ENCODE data around the gene NBL1.

Gene NBL1, protein sequence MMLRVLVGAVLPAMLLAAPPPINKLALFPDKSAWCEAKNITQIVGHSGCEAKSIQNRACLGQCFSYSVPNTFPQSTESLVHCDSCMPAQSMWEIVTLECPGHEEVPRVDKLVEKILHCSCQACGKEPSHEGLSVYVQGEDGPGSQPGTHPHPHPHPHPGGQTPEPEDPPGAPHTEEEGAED

DNA sequence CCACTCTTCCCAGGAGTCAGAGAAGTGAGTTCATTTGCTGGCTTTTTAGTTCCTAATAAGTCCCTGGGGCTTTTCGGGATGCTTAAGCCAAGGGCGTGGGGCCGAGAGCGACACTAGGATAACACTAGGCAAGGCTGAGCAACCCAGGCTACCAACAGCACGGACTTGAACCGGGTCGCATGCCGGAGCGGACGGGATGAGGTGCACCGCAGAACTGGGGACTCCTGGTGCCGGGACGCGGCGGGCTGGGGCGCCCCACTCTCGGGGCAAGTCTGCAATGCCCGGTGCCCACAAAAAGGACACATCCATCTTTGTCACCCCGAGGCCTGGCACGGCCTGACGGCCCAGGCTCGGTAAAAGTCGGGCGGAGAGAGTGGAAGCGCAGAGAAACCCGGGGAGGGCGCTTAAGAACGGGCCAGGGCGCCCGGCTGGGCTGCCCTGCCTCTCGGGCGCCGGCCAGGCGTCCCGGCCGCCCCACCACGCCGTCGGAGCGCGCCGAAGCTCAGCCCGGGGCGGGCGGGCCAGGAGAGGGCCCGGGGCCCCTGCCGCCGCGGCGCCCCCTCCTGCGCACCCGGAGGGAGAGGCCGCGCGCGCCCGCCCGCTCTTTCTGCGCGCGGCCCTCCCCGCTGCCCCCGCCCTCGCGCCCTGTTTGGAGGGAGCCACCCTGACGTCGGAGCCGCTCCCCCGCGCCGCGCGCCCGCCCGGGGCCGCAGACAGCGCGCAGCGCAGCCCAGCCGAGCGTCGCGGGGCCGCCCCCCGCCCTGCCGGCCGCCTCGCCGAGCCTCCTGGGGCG is at the start of gene NBL1:
Gene NBL1, plus strand, starts transcription at position 710 of the 793 bp plus-strand sequence. CDS start 10,720 bp downstream, outside the sequence.
- peak in 4 of 14 donors; percentile 9 to 65 (median 17) for DNase-seq

DNA sequence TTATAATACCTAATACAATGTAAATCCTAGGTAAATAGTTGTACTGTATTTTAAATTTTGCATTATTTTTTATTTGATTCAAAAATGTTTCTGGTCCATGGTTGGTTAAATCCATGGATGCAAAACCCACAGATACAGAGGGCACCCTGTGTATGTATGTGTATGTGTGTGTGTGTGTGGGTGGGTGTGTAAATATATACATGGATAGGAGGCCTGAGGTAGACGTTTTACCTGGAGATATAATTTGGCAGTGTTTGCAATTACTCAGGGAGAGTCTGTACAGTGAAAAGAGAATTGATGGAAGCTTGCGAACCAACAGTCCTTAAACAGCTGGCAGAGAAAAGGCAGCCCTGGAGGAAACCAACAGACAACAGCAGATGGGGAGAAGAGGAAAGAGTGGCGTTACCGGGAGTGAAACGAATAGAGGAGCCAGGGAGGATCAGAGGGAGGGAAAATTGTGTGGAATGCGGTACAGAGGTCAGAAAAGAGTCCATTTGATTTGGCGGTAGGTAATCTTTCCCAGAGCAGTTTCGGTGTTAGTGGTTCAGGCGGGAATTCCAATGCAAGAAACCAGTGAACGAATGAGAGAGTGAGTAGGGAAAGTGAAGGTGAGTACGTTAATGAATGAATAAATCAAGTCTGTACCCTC is 47.9 kb upstream of the NBL1 start:
- DNase-seq, result peak in 2 of 14 donors; percentile 27

DNA sequence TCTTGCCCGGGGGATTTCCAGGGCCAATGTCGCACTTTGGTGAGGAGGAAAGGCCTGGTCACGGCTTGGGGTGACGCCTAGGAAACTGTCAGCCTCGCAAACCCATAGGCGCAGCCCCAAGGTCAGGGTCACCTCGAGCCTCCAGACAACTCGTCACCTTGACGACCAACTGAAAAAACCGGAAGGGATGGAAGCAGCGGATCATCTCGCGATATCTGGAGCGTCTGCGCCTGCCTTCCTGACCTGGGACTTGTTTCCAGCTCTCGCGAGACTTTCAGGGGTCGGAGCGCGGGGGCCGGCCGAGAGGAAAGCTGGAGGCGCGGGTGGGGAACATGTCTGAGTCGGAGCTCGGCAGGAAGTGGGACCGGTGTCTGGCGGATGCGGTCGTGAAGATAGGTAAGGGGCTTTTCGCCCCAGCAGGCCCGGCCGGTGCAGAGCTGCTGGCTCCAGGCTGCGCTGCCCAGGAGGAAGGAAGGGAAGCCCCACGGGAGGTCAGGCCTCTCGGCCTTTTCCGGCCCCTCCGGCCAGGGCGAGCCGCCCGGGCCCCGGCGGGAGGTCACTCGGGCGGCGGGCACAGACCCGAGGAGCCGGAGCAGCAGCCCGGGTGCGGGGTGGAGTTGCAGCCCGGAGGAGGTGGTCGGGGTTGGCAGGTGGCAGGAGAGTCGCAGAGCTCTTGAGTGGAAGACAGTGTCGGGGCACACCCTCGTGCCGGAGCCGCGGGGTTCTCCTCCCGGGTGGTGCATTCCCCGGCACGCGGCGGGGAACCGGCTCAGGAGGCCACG is 47.2 kb upstream of the NBL1 start:
- DNase-seq, result peak; percentile 54 to 96 (median 88)

DNA sequence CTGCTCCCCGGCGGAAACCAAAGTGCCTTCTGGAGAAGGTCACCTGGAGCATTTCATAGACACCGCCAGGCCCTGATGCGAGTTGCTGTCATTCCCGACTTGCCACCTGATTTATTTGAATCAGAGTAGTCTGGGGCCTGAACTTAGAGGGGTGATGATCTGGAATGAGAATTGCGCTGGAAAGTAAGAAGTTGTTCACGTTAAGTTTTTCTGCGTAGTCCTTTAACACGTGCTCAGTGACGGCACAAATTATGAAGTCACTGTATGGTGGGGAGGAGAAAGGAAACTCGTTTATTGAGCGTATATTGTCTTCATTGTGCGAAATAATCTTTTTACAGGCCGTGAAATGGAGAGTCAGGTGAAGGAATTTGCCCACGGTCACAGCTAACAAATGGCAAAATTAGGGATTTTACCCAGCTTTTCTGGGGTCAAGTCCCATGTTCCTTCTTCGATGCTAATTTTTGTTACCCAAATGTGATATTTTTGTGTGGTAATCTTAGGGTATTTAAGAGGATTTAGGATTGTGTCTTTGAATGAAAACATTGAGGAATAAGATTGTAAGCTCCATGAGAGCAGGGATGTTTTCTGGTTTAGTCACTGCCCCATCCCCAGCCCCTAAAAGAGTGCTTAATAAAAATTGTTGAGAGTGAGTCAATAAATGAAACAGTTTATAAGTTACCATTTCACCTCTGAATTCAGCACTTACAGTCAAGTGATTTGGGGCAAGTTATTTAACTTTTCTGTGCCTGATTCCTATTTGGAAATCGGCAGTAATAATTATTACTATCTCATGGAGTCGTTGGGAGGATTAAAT is 46.4 kb upstream of the NBL1 start:
- DNase-seq, result no peak

DNA sequence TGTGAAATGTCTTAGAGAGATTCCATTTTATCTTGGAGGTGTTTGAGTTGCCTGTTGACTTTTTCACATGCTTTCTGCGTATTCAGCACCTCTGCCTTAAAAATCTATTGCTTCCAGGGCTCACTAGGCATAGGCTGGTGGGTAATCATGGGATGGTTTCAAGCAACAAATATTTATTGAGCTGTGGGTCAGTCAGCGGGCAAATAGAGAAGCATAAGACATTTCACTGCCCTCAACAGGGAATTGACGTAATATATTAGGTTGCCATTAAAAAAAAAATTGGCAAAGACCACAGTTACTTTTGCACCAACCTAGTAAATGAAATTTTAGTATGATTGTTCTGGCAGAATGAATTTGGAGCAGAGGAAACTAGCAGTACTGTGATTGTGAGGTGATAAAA is 44.3 kb upstream of the NBL1 start:
- no peak for DNase-seq

DNA sequence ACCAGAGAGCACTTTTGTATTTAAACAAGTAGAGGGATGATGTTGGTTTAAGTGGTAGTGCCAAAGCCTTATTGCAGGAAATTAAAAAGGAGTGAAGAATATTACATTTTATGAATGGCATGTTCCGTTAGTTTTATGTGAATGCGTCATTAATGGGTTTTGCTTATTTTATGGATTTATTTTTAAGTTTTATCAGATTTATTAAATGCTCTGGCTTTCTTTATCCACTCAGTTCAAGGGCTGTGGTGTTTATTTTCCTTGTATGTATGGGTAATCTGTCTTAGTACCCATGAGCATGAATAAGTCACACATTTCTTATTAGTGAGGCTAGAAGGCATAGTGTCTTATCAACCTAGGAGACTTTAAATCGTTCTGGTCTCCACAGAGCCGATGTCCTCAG is 41.6 kb upstream of the NBL1 start:
- no peak for DNase-seq

DNA sequence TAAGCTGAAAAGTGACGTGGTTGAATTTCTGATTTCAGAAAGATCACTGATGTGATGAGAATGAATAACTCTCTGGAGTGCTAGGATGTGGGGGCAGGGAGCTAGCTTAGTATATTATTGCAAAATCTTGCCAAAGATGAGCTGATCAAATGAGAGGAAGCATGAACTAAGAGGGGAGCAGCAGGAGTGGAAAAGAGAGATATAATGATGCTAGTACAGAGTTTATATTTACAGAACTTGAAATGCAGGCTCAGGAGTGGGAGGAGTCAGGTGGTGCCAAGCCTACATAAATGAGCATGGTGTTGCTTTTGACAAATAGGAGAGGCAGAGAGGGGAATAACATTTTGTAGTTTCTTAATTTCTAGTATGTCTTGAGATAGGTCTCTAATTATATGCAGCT is 38.1 kb upstream of the NBL1 start:
- DNase-seq, result no peak

DNA sequence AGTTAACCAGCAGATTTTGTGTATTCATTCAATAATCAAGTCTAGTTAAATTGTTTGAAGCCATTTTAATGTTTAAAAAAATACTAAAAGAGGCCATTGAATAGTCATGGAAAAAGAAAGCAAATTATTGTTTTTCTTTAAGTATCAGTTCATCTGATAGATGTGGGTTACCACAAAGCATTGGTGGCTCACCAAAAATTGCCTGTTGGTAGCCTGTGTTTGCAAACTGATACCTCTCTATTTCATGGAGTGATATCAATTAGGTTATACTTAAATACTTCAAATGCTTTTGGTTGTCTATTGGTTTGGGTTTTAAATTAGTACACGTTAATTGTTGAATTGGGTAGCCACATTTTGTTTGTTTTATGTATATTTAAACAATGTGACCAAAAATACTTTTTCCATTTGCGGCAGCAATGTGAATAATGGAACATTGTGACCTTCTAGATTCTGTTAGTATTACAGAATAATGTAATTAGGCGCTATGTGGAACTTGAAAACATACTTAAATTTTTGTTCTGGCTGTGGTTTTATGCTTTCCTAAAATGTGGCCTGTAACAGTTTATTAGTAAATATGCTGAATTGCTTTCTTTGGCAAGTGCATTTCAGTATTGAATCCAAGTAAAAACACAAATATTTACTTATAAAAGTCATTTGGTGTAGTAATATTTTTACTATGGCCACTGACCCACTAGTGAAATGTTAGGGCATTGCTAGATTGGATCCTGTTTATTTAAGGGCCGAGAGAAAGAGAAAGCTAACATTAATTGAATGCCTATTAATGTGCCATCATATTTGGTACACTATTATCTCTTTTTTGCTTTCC is 37.1 kb upstream of the NBL1 start:
- DNase-seq, result no peak

DNA sequence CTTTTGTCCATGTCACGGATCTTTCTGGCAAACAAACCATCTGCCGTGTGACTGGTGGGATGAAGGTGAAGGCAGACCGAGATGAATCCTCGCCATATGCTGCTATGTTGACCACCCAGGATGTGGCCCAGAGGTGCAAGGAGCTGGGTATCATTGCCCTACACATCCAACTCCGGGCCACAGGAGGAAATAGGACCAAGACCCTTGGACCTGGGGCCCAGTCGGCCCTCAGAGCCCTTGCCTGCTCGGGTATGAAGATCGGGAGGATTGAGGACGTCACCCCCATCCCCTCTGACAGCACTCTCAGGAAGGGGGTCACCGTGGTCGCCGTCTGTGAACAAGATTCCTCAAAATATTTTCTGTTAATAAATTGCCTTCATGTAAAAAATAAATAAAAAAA is 35.9 kb upstream of the NBL1 start:
- no peak for DNase-seq

DNA sequence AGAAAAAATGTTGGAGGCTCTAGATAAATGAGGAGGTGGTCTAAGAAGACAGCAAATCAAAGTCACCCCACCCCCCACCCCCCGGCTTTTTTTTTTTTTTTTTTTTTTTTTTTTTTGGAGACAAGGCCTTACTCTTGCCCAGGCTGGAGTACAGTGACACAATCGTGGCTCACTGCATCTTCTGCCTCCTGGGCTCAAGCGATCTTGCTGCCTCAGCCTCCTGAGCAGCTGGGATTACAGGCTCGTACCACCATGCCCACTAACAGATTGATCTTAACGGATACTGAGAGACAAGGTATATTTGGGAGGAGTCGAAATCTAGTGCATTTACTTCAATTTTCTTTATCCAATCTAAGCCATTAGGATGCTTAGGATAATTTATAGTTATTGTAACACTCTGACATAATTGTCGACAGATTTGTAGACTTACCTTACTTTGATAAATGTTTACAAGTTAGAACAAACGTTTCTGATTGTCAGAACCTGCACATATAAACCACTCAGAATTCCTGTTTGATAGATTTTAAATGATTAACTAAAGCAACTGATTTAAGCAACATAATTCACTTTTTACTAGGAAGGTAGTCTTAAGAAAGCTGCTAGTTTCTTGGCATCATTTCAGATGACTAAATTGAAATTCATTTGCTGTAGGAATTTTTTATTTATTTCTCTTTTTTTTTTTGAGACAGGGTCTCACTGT is 33.7 kb upstream of the NBL1 start:
- no peak for DNase-seq

DNA sequence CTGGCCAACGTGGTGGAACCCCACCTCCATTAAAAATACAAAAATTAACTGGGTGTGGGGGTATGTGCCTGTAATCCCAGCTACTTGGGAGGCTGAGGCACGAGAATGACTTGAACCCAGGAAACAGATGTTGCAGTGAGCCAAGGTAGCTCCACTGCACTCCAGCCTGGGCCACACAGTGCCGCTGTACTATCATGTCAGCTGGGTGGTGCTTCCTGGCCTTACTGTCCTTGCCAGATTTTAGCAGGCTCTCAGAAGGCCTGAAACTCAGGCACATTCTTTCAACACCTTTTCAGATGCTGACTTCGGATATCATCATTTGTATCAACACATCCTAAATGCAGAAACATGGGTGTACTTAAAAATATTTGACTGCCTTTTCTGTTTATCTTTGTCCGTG is 31.6 kb upstream of the NBL1 start:
- DNase-seq, result no peak

DNA sequence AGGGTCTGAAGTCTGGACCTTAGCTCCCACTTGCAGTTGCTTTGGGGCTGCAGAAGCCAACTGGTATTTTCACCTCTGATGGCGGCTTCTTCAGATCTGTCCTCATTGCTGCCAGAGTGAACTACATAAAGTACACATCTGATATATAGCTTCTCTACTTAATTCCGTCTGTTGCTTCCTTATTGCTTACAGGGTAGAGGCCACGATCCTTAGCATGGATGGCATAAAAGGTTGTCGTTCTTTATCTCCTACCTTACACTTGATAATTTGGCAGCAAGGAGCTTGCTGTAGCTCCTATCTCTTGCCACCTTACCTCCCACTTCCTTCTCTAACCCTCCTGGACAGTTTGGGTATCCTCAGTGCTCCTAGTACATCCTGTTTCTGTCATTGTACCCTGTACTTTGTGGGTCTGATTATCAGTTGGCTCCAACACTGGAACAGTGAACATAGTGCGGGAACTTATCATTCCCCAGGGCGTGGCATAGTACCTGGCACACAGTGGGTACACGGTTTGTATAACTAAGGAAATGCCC is 30.9 kb upstream of the NBL1 start:
- DNase-seq, result no peak

DNA sequence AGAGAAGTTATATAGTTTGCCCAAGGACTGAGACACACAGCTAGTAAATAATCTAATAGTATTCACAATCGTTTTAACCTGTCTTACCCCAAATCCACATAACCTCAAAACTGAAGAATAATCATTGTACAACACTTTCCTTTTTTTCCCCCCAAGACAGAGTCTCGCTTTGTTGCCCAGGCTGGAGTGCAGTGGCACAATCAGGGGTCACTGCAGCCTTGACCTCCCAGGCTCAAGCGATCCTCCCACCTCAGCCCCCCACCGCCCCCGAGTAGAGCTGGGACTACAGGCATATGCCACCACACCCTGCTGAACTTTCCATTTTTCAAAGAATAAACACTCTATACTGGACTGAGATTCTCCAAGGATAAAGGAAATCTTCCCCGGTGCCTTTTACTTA is 28.7 kb upstream of the NBL1 start:
- no peak for DNase-seq

DNA sequence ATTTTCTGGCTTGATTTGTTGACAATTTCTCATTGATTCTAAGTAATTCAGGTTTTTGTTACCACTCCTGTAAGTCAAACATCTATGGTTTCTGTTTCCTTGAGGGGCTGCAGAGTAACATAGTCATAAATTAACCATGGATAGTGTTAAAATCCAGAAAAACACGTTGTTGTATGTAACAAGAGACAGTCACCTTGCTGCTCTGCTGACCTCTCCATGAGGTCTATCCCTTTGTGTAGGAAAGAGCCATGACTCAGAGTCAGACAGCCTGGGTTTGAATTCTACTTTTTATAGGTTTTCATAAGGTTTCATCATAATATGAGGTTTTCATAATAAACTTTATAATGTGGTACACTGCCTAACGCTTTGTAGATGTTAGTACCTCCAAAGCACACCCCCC is 27.6 kb upstream of the NBL1 start:
- no peak for DNase-seq

DNA sequence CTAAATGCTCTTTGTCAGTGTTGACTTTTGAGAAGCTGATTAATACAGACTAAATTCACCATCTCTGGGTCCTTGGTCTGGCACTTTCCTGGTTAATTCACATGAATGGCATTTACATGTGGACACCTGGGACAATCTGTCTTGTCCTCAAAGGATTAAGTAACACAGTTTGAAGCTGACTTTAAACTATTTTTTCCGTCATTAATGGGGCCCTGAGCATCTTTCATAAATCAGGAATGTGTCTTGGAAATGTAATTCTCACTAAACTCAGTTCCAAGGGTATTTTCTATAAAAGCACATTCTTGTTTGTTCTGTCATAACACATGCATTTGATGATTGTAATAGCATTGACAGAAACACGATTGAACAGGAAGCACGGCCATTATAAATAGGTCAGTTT is 26.7 kb upstream of the NBL1 start:
- no peak for DNase-seq

DNA sequence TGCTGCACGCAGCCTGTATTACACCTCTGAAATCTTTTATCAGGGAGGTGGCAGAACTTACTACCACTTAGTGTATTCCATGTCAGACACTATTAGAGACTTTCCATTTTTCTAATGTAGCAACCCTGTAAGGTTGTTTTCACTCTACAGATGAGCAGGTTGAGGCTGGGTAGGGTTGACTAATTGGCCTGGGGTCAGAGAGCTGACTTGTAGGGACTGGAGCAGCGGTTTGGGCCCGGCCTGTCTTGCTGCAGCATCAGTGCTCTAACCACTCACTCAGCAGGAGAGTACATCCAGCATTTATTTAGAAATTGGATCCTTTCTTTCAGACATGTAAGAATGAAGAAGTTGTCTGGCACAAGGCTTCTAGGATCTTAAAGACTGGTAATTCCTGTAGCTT is 25.7 kb upstream of the NBL1 start:
- no peak for DNase-seq

DNA sequence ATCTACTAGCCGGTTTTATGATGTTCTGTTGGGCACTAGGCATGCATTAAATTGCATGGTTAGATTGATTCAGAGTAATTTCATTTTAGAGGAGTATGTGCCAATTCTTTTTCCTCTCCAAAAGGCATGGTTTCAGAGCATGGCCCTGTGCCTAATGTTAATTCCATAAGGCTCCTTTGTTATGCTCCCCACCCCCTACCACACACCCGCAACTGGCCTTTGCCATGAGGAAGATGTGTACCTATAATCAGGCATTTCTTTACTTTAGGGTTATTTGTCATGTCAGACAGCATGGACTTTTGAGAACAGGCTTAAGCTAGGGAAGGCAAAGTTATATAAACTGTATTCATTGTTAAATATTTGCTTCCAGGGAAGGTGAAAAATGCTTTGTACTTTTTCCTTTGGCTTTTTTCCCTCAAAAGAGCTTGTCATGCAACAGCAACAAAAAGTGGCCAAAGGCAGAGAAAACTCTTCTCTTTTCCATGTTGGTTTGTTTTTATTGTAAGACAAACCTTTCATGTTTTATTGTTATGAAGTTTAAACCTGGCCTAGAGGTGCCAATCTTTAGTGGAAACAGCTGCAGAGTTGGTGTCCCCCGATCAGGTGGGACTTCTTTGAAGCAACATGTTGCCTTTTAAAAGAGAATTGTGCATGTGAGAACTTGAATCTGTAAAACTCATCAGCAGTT is 24.3 kb upstream of the NBL1 start:
- DNase-seq, result no peak

DNA sequence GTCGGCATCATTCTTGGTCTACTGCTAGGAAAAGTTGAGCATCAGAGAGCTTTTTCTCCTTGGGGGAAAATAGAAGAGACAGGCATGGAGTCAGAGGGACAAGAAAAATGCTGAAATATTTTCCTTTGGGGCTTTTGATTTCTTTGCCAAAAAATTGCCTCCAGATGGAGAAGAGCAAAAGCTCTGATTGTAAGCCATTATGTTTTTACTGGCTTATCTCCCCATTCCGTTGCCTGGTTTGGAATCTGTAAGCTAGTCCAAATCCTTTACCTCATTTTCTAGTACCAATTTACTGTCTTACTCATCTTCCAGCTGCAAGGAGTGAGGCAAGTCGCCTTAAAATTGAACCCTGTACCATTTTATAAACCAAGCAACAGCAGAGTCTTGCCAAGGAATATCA is 23.3 kb upstream of the NBL1 start:
- DNase-seq, result no peak

DNA sequence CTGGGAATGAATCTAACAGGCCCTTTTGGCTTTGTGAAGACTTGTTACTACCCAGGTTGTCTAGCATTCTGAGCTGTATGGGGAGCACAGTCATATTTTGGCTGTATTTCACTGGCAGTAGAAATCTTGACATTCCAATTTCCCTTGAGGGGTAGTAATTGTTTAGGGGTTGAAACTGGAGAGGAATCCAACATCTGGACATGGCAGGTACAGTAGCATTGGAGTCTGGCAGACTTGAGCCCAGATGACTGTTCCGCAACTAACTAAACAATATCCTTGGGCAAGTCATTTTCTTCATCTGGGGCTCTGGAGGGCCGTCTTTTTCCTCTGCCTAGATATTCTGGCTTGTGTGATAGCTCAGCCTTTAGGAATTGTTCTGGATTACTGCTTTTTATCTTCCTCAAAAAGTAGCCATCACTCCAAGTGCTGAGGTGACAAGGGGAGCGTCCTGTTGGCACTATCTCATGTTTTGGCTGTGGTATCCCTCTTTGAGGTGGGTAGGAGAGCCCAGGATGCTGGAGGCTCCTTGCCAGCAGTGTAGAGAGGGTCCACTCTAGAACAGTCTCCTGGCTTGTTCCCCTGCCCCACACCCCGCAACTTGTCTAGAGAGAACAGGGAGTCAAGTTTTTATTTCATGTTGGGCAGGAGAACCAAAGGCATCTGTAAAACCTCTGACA is 22.7 kb upstream of the NBL1 start:
- no peak for DNase-seq

All from C1 segment of cervical spinal cord (tissue), 14 donors.